SK-N-MC (cell line): ENCODE data around the gene SLC6A19.

Experiments
- DNase-seq: peaks from one replicate; pipeline ENCODE4 v3.0.0-alpha.2; 2011; ENCODE audit warnings: low read depth, low spot score
- H3K27ac ChIP-seq: fragments of 200-600 bp; sonication (generic); 2 replicates; pipeline ENCODE4 v1.5.1; 2016; ENCODE audit warnings: mixed run types
- H3K36me3 ChIP-seq: fragments of 200-600 bp; sonication (generic); 2 replicates; pipeline ENCODE4 v1.6.1; 2017; ENCODE audit warnings: antibody characterized with exemption, low read length, mixed read lengths; ENCODE audit not compliant: insufficient read depth
- H3K4me3 ChIP-seq: fragments of 200-600 bp; sonication (generic); 2 replicates; pipeline ENCODE4 v1.5.1; 2016
- H3K9ac ChIP-seq: fragments of 200-600 bp; sonication (generic); 2 replicates; pipeline ENCODE4 v1.8.0; 2017; ENCODE audit warnings: mixed run types, mixed read lengths; ENCODE audit not compliant: insufficient read length
- H3K9me3 ChIP-seq: fragments of 200-600 bp; sonication (generic); 2 replicates; pipeline ENCODE4 v1.6.1; 2017; ENCODE audit warnings: low read depth, mild to moderate bottlenecking, antibody characterized with exemption, low read length, moderate library complexity, mixed read lengths
- EZH2 ChIP-seq: fragments of 200-600 bp; sonication (generic); IDR thresholded peaks from one replicate; pipeline ENCODE4 v1.6.1; 2017; ENCODE audit warnings: antibody characterized with exemption
- FOXP2 ChIP-seq: optimal IDR thresholded peaks from 2 replicates; pipeline ENCODE3; 2011; ENCODE audit warnings: mild to moderate bottlenecking, moderate library complexity; ENCODE audit not compliant: insufficient read depth; ENCODE audit errors: extremely low read length, control extremely low read depth
- POLR2AphosphoS5 ChIP-seq: IDR thresholded peaks from 2 replicates; pipeline ENCODE4 v1.6.1; 2012; ENCODE audit warnings: mild to moderate bottlenecking, low read depth, low read length, borderline replicate concordance

Gene SLC6A19

DNA sequence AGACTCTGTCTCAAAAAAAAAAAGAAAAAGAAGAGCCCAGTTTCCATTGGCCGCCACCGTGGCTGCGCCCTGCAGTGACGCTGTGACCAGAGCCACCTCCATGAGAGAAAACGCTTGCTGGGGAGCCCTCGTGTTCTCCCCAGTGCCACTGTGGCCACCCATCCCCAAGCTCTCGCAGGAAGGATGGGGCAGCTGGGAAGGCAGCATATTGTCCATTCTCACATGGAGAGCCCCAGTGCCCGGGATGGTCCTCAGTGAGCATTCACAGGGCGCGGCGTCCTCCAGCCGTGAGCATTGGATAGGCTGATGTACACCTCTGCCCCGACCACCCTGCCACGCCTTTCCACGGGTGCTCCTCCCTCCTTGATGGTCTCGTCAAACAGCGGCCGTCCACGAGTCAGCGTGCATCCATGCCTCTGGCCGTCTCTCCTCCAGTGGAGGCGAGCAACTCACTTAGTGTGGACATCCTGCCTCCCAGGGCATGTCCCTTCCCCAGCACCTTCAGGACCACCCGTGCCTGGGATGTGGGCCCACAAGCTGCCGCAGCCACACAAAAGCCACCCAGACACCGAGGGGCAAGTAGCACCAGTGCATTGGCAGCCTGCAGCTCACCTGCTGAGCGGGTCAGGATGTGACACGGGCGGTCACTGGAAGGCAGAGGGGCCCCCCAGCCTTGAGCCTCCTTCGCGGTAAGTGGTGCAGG lies 23.4 kb upstream of the SLC6A19 start:
- no peak overlapping the region for H3K4me3 ChIP-seq
- no peak for DNase-seq
- TF ChIP-seq FOXP2 (no peak), EZH2 (no peak), POLR2AphosphoS5 (no peak)
- no peak overlapping the region for H3K9ac ChIP-seq
- no peaks in the 10 kb centered on the region for H3K36me3 ChIP-seq
- H3K27ac ChIP-seq, result no peak overlapping the region
- no peaks in the 10 kb centered on the region for H3K9me3 ChIP-seq

DNA sequence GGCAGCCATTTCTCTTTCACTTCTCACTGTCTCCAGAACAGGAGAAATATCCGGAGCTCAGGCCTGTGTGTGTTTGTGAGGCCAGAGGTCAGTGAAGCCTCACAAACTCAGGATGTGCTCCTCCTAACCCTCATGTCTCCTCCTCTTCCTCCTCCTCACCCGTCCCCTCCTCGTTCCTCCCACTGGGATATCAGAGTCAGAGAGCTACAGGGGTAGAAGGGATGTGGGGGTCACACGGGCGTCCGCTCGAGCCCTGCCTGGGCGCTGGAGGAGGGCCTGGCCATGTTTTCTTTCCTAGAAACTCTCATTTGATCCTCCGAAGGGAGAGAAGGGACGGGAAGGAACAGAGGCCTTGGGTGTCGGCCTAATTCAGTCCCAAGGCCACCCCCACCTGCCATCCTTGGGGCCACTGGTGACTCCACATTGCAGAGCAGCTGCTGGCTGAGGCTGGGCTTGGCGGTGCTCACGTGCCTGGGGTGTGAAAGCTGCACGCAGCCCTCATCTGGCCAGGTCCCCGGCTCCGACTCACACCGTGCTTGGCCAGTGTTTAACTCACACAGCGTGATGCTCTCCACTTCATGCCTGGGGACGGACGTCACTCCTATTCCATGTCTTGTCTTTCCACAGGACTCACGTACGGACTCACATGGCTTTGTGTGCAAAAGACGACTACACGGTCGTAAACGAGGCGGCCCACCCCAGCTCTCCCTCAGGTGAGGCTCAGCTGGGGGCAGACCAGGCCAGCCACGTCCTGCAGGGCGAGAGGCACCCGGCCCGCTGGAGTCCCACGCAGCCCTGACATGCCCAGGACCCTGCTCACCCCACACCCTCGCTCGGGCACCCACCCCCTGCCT lies 22.6 kb upstream of the SLC6A19 start:
- H3K9ac ChIP-seq, result no peak overlapping the region
- H3K27ac ChIP-seq, result no peak overlapping the region
- TF ChIP-seq EZH2, result no peak
- TF ChIP-seq FOXP2, result no peak
- TF ChIP-seq POLR2AphosphoS5, result no peak
- DNase-seq, result no peak
- H3K4me3 ChIP-seq, result no peak overlapping the region
- H3K36me3 ChIP-seq, result no peaks in the 10 kb centered on the region
- H3K9me3 ChIP-seq, result no peaks in the 10 kb centered on the region

DNA sequence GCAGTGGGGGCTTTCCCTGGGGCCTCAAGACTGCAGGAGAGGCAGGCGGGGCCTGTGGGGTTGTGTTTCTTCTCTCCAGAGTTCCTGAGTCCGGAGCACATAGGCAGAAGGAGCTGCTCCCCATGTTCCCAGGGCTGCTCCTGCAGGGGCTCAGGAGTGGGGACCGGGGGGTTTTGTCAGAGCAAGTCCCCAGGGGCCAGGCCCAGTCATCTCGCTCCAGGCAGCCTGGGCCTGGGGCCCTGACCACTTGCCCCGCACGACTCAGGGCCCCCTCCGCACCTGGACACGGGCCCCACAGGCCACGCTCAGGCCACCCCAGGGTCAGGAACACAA lies 22.0 kb upstream of the SLC6A19 start:
- Histone ChIP-seq H3K36me3 (no peaks in the 10 kb centered on the region), H3K4me3 (no peak overlapping the region), H3K9me3 (no peaks in the 10 kb centered on the region), H3K27ac (no peak overlapping the region), H3K9ac (no peak overlapping the region)
- no peak for DNase-seq
- no peak for TF ChIP-seq FOXP2
- TF ChIP-seq EZH2, result no peak
- TF ChIP-seq POLR2AphosphoS5, result no peak

DNA sequence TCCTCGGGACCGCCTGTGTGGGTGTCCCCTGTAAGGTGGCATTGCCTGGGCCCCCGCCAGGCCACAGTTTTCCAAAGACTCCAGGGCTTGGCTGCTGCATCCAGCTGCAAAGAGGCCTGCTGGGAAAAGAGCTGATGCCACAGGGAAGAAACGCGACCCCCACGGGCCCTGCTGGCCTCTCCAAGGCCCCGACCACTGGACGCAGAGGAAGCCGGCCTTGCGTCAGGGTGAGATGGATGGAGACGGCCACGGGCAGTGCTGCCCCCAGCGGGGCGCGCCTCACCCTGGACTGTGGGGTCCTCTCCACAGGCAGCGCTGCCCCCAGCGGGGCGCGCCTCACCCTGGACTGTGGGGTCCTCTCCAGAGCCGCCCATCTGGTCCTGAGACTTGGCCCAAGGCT lies 21.3 kb upstream of the SLC6A19 start:
- no peak for DNase-seq
- no peak overlapping the region for H3K27ac ChIP-seq
- TF ChIP-seq POLR2AphosphoS5 (no peak), FOXP2 (no peak), EZH2 (no peak)
- H3K9ac ChIP-seq, result no peak overlapping the region
- no peaks in the 10 kb centered on the region for H3K36me3 ChIP-seq
- no peak overlapping the region for H3K4me3 ChIP-seq
- no peaks in the 10 kb centered on the region for H3K9me3 ChIP-seq

DNA sequence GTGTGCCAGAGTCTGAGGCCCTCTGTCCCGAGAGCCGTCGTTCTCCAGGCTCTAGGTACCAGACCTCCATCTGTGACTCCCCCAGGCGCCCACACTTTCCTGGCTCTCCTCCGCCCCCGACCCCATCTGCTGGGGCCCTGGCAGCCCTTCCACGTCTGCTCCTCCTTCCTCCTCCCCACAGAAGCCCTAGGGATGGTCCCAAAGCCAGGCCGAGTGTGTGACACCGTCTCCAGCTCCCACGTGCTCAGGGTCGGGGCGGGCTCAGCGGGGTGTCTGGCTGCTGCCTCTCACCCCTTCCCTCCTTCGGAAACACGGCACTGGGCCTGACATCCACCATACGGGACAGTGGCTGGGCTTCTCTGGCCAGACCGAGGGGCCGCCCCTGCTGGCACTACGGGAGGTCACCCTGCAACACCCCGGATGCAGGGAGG lies 20.5 kb upstream of the SLC6A19 start:
- H3K9ac ChIP-seq, result no peak overlapping the region
- TF ChIP-seq POLR2AphosphoS5 (no peak), FOXP2 (no peak), EZH2 (no peak)
- no peak overlapping the region for H3K4me3 ChIP-seq

DNA sequence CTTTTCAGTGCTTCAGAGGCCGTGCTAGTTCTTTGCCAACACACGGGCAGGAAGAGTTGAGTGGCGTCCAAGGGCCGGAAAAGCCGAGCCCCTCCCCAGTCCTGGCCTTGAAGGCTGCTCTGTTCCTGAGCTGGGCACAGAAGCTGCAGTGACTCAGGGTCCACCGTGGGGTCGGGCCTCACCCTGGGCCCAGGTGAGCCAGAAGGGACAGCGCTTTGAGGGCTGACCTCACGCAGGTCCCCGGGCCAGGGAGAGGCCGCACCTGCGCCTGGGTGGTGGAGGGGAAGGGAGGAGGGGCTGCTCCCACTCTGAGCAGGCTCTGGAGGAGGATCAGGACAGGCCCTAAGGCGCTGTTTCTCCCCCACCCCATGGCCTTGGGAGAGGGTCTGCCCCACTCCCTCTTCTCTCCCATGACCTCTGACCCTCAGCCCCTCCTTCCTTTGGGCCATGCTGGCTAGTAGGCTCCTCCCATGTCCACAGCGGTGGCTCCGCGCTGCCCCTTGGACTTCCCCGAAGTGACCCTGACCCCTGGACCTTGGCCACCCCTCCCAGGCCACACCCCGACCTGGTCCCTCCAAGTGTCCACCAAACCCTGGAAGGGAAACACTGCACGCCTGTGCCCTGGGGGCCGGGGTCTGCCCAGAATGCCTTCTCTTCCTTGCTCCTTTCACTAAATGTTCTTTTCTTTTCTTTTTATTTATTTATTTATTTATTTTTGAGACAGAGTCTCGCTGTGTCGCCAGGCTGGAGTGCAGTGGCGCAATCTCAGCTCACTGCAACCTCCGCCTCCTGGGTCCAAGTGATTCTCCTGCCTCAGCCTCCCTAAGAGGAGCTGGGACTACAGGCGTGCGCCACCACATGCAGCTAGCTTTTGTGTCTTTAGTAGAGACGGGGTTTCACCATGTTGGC lies 19.7 kb upstream of the SLC6A19 start:
- H3K36me3 ChIP-seq, result no peaks in the 10 kb centered on the region
- DNase-seq, result no peak
- TF ChIP-seq FOXP2 (no peak), POLR2AphosphoS5 (no peak), EZH2 (no peak)
- H3K4me3 ChIP-seq, result no peak overlapping the region
- H3K27ac ChIP-seq, result no peak overlapping the region
- H3K9ac ChIP-seq, result no peak overlapping the region
- H3K9me3 ChIP-seq, result no peaks in the 10 kb centered on the region

More for the DNA sequence above, 20.5 kb upstream of the SLC6A19 start:
- Histone ChIP-seq H3K27ac (no peak overlapping the region), H3K36me3 (no peaks in the 10 kb centered on the region), H3K9me3 (no peaks in the 10 kb centered on the region)
- DNase-seq, result no peak

DNA sequence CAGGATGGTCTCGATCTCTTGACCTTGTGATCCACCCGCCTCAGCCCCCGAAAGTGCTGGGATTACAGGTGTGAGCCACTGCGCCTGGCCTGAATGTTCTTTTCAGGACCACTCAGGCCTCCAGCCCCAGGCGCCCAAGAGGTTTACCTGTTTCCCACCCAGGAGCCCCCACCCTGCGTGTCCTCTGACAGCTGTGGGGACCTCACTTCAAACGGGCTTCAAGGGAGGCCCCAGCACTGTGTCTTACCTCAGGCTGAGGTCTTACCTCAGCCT lies 19.1 kb upstream of the SLC6A19 start:
- H3K36me3 ChIP-seq, result no peaks in the 10 kb centered on the region
- no peaks in the 10 kb centered on the region for H3K9me3 ChIP-seq
- no peak overlapping the region for H3K9ac ChIP-seq

More for the DNA sequence above, 19.1 kb upstream of the SLC6A19 start:
- TF ChIP-seq FOXP2 (no peak), POLR2AphosphoS5 (no peak), EZH2 (no peak)
- Histone ChIP-seq H3K27ac (no peak overlapping the region), H3K4me3 (no peak overlapping the region)
- no peak for DNase-seq
